Hepatocyte (in vitro differentiated cells): ENCODE measurements around the gene PRR4.

Experiments
- CTCF ChIP-seq: fragments of 200-600 bp; sonication (generic); IDR thresholded peaks from 2 replicates; pipeline ENCODE4 v1.5.1; 2016; ENCODE audit warnings: antibody characterized with exemption, mild to moderate bottlenecking; ENCODE audit not compliant: poor library complexity
- EZH2 ChIP-seq: fragments of 200-600 bp; sonication (generic); IDR thresholded peaks from 2 replicates; pipeline ENCODE4 v1.6.1; 2016; ENCODE audit warnings: antibody characterized with exemption, mild to moderate bottlenecking, borderline replicate concordance
- EZH2phosphoT487 ChIP-seq: fragments of 200-600 bp; sonication (generic); IDR thresholded peaks from one replicate; pipeline ENCODE4 v1.6.1; 2018; ENCODE audit warnings: antibody characterized with exemption, mild to moderate bottlenecking, low read depth, moderate library complexity; ENCODE audit not compliant: unreplicated experiment, severe bottlenecking

DNA sequence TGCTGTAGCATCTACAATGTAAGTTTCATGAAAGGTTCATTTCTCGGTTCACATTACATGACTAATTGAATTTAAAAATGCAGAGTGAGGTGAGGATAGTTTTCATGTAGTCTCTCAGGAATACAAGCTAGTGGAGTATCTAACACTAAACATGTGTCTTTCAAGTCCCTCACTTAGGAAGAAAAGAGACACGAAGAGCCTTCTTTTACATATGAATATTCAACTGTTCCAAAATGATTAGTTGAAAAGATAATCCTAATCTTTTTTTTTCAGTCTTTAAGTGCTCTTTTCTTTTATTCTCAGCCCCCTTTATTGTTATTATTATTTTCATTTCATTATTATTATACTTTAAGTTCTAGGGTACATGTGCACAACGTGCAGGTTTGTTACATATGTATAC is 10.8 kb downstream of the PRR4 start:
- TF ChIP-seq CTCF = no peak
- TF ChIP-seq EZH2 = no peak
- no peak for TF ChIP-seq EZH2phosphoT487
